Keratinocyte (primary cell): ENCODE results near the gene DLEC1.

Experiments used
- CTCF ChIP-seq, 3 experiments: IDR thresholded peaks in 1 of 3; conservative IDR thresholded peaks in 1 of 3; optimal IDR thresholded peaks in 1 of 3; 2 replicates in 2 of 3; 3 replicates in 1 of 3; pipeline versions ENCODE3 to v1.5.1; 2011; ENCODE audit warnings: low read length in 3 of 3, mild to moderate bottlenecking in 3 of 3, moderate library complexity in 2 of 3, control low read depth in 1 of 3, inconsistent platforms in 1 of 3; ENCODE audit not compliant: insufficient read depth in 2 of 3; ENCODE audit errors: extremely low read depth in 1 of 3
- EZH2 ChIP-seq: IDR thresholded peaks from one replicate; pipeline ENCODE4 v1.6.1; 2012; ENCODE audit warnings: inconsistent platforms, mild to moderate bottlenecking, low read length, moderate library complexity

- TF ChIP-seq CTCF (optimal IDR thresholded peaks at IDR 0.05 in 1 of 3, IDR thresholded peaks at IDR 0.05 in 1 of 3, conservative IDR thresholded peaks at IDR 0.05 in 1 of 3; ENCODE audit: extremely low read depth in 1 of 3, insufficient read depth in 2 of 3, low read length in 3 of 3) (no peak), EZH2 (no peak)
Observed at GRCh38 chr3:38011111-38011510, 27.9 kb upstream of the DLEC1 start.
